Fibroblast of lung (primary cell): ENCODE results near the gene SPEM1.
"Not testable (repeated sequence)": the region's sequence is repeated elsewhere in the genome, so short reads cannot be mapped to it uniquely, and the experiment has no call there.

ENCODE experiments used
- CTCF ChIP-seq, 2 donors: IDR thresholded peaks in 1 of 2; conservative IDR thresholded peaks in 1 of 2; 1 replicate in 1 of 2; 2 replicates in 1 of 2; pipeline ENCODE4 v1.5.1; 2011 to 2012; ENCODE audit warnings: low read length in 2 of 2, control low read depth in 1 of 2, inconsistent platforms in 1 of 2, low read depth in 1 of 2, mild to moderate bottlenecking in 1 of 2
- EZH2 ChIP-seq: IDR thresholded peaks from 2 replicates; pipeline ENCODE4 v1.5.1; 2012; ENCODE audit warnings: low read length, control low read depth, mild to moderate bottlenecking; ENCODE audit errors: missing control alignments

- TF ChIP-seq CTCF (conservative IDR thresholded peaks at IDR 0.05 in 1 of 2, IDR thresholded peaks at IDR 0.05 in 1 of 2; ENCODE audit: low read depth in 1 of 2, low read length in 2 of 2); EZH2: not testable (repeated sequence)
Measured at GRCh38 chr17:7469843-7470242, 49.7 kb downstream of the SPEM1 start.
